ENCODE data around the gene COL8A2. TPM values are rescaled to one million over a fixed set of nuclear protein-coding genes. Genes with fewer than 3 reads are reported as not detected.

Gene COL8A2
- total and polyA plus RNA-seq, 2 of the 4 experiments (the other 2 are of a cell fraction), result 0.54 to 1.1 TPM

Other genes starting within 250 kb of the COL8A2 start
- 17.2 and 21.5 TPM in 2 replicates for gene AGO1, start 242.0 kb downstream of the COL8A2 start, total RNA-seq (2012; rRNA removed)
- 11.3 TPM in 2 replicates for gene AGO1, start 242.0 kb downstream of the COL8A2 start, polyA plus RNA-seq (2012; rRNA removed)
- gene AGO3, start 194.1 kb downstream of the COL8A2 start, total RNA-seq (2012; rRNA removed), result 18.1 and 25.6 TPM in 2 replicates
- gene AGO3, start 194.1 kb downstream of the COL8A2 start, polyA plus RNA-seq (2012; rRNA removed), result 8.9 and 10.4 TPM in 2 replicates
- 0.18 TPM in 1 of 2 replicates, not detected in the other for gene TEKT2, start 41.1 kb downstream of the COL8A2 start, total RNA-seq (2012; rRNA removed)
- gene TEKT2, start 41.1 kb downstream of the COL8A2 start, polyA plus RNA-seq (2012; rRNA removed), result 0.14 TPM in 1 of 2 replicates, not detected in the other
- 27.2 and 31.0 TPM in 2 replicates for gene ADPRS, start 36.3 kb downstream of the COL8A2 start, total RNA-seq (2012; rRNA removed)
- 37.1 and 37.2 TPM in 2 replicates for gene ADPRS, start 36.3 kb downstream of the COL8A2 start, polyA plus RNA-seq (2012; rRNA removed)
- gene TRAPPC3, start 24.3 kb upstream of the COL8A2 start, total RNA-seq (2012; rRNA removed), result 76.0 and 101 TPM in 2 replicates
- gene TRAPPC3, start 24.3 kb upstream of the COL8A2 start, polyA plus RNA-seq (2012; rRNA removed), result 63.5 and 77.8 TPM in 2 replicates
- 30.8 and 32.3 TPM in 2 replicates for gene MAP7D1, start 30.9 kb upstream of the COL8A2 start, total RNA-seq (2012; rRNA removed)
- gene MAP7D1, start 30.9 kb upstream of the COL8A2 start, polyA plus RNA-seq (2012; rRNA removed), result 81.9 and 83.2 TPM in 2 replicates
- gene THRAP3, start 99.2 kb upstream of the COL8A2 start, total RNA-seq (2012; rRNA removed), result 66.5 and 73.9 TPM in 2 replicates
- gene THRAP3, start 99.2 kb upstream of the COL8A2 start, polyA plus RNA-seq (2012; rRNA removed), result 48.9 and 60.6 TPM in 2 replicates
- 1.8 and 1.9 TPM in 2 replicates for gene SH3D21, start 181.1 kb upstream of the COL8A2 start, total RNA-seq (2012; rRNA removed)
- 11.0 and 11.9 TPM in 2 replicates for gene SH3D21, start 181.1 kb upstream of the COL8A2 start, polyA plus RNA-seq (2012; rRNA removed)
- gene EVA1B, start 198.4 kb upstream of the COL8A2 start, total RNA-seq (2012; rRNA removed), result 49.8 and 63.3 TPM in 2 replicates
- gene EVA1B, start 198.4 kb upstream of the COL8A2 start, polyA plus RNA-seq (2012; rRNA removed), result 64.6 and 147 TPM in 2 replicates